M059J (cell line): Measurements from ENCODE around the gene KRT6C. TPM values are rescaled to one million over a fixed set of nuclear protein-coding genes. Genes with fewer than 3 reads are reported as not detected.
A peak's percentile ranks its signal among the peaks of the same experiment; 100 is the strongest.
"Not testable (repeated sequence)": the region's sequence is repeated elsewhere in the genome, so short reads cannot be mapped to it uniquely, and the experiment has no call there.

Experiments used
- DNase-seq: peaks from one replicate; pipeline ENCODE4 v3.0.0-alpha.2; 2012; ENCODE audit warnings: low read depth
- total RNA-seq: library from RNA; depleted of rRNA; stranded (reverse); fragments of >200 nt; shearing (Covaris generic); gene quantifications from 2 replicates; pipeline ENCODE4 v1.2.3, GENCODE V29; 2014

KRT6C gene
- total RNA-seq, 1 experiment from 2014 or later, result not detected

DNA sequence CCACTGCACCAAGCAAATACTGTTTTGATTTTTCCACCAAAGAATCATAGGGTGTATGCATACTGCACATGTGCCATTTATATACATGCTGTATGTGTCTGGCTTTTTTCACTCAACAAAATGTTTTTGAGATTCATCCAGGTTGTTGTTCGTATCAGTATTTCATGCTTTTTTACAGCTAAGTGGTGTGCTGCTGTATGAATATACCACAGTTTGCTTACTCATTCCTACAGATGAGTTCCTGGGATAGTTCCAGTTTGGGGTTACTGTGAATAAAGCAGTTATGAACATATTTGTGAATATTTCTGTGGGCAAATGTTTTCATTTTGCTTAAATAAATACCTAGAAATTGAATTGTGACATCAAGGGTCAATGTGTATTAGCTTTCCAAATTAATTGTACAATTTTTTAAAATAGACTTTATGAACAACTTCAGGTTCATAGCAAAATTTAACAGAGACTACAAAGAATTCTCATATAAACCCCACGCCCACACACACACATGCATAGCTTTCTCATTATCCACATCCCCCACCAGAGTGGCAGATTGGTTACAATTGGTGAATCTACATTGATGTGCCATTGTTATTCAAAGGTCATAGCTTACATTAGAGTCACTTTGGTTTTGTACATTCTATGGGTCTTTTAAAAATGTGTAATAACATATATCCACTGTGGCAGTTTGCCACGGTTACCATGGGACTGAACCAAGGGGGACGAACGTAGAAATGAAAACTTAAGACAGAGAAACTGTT, 26.4 kb upstream of the KRT6C start:
- no peak for DNase-seq

DNA sequence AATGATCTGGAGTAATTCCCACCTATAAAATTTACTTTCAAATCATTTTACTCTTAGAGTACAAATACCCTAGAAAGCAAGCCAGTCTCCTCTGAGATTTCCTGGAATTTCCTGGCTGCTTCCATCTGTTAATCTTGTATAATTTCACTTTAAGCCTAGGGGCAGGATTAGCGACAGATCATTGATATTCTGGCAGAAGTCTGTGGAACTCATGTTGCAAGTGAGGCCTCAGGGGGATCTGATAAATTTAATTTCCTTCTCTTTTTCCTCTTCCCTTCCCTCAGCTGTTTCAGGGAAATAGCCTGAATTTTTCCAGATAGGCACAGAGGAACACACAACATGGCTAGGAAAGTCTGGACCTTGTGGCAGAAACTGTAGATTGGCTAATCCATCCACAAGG, 25.3 kb upstream of the KRT6C start:
- DNase-seq, result no peak

DNA sequence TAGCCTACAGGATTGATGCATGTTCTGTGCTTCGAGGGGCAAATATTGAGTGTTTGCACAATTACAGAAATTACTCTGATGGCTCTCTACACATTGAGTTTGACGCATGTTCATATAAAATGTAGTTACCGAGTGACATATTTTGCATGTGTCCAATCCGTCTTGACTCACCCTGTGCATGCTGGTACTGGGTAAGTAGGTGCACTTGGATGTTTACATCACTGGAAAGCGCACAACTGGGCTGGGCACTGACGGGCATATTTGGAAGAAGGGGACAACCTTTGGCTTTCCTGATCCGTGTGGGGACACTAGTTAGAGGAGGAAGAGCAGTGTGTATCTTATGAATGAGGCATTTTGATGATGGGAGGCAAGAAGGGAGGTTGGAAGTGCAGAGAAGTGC, 24.4 kb upstream of the KRT6C start:
- DNase-seq, result no peak

DNA sequence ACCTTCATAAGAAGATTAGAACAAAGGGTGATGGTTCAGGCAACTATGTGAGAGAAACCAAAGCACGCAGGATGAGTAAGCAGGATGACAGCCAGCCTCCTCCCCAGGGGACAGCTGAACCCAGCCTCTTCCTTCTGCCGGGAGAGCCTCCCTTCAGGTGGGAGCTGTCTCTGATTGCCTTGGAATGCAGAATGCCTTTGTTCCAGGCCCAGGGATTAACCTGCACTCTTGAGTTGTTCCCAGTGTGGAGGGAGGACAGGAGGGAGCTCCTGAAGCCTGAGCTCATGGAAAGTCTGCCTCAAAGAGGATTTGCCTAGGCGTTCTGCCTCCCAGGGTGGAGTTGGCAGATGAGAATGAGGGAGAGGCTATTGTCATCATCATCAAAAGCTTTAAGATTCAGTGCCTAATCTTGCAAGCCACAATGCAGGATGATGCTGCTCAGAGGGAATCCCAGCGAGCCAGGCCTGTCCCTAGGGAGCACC, 23.0 kb upstream of the KRT6C start:
- peak; percentile 84 for DNase-seq

DNA sequence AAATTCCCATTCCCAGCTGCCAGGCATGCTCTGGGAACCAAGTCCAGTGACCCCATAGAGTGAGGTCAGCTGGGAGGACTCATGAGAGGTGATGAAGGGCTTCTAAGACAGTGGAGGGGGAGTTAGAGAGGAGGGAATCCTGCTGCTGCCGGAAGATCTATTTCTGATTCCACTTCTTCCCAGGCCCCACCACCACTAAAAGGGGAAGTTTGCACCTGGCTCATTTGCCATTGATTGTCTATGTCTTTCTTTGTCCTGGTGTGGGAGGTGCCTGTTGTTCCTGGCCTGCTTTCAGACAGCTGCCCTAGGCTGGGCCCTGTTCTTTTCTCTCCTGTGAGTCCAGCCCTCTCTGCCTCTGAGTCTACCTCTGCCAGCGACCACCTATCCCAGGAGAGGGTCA, 22.4 kb upstream of the KRT6C start:
- peak; percentile 4 for DNase-seq

DNA sequence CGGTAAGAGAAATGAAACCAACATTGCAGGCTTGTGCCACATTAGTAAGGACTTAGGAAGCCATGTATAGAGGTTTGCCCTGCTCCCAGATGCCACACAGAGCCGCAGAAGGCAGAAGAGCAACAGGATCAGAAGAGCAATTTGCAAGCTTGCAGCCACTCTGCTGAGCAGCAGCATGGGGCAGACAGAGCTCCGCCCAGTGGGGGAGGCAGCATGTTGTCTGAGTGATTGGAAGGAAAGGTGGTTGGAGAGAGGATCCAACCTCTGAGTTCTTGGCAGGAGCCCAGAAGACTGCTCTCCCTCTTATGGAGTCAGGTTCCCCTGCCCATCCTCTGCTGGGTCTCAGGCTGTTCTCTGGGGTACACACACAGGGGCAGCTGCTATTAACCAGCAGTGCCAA, 21.8 kb upstream of the KRT6C start:
- peak; percentile 32 for DNase-seq

DNA sequence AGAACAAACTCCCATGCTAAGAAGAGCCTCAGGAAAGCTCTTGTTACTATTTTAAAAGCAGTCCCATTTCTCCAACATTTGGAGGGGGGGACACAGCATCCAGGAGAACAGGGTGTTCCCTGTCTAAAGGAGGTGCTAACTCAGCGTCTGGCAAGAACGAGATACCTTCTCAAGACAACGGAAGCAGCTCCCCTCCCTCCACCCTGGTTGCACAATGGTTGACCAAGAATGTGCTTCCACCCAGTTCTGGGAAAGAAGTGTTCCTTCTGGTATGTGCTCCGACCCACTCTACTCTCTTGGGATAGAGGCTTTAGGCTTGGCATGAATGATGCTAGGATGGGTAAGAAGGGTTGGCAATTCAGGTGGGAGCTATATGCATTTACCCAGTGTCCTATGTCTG, 20.9 kb upstream of the KRT6C start:
- DNase-seq, result peak; percentile 6

DNA sequence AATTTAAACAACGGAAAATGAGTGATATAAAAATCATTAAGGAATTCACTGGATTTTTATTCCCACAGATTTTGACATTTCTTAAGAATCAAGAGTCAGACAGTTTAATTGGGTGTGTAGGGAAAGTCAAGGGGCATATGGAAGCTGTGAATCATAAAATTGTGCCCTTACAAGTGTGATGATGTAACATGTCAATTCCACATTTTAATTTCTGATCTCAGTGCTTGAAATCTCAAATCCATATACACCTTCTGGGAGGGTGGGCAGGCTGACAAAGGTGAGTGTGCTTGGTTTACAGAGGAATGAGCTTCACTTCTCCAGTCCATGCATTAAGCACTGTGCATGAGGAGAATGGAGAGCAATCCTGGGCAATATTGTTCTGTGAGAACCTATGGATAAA, 20.5 kb upstream of the KRT6C start:
- no peak for DNase-seq

DNA sequence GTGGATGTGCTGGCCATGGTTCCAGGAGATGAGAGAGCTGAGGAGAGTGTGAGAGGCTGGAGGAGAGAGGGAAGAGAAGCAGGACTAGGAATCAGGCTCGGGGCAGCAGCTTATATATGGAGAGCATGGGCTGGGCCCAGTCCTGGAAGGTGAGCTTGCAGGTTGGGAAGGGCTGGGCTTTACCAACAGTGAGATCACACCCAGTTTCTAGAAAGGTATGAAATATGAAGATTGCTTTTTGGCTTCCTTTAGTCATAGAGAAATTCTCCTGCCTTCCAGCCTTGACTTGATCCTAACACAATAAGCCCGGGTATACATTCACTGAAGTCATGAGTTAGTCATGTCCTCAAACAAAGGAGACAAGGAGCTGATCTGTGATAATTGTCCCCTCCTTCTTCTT, 19.6 kb upstream of the KRT6C start, which contains the start of gene KRT6A:
KRT6A (minus strand) TSS at position 86 of the 400 bp plus-strand sequence; CDS start at position 17, 69 bp downstream.
- no peak for DNase-seq

DNA sequence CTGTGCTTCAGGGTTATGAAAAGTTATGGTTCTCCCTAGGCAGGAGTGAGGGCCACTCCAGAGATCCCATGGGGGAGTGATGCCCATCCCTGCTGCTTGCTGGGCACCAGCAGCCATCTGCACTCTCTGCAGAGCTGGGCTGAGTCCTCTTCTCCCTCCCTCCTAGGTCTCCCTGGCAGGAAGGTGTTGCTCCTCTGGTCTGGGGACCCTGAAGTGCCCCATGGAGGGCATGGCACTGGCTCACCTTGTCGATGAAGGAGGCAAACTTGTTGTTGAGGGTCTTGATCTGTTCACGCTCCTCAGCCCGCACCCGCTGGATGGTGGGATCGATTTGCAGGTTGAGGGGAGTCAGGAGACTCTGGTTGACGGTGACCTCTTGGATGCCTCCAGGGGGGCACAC, 18.8 kb upstream of the KRT6C start:
- not testable (repeated sequence) for DNase-seq

DNA sequence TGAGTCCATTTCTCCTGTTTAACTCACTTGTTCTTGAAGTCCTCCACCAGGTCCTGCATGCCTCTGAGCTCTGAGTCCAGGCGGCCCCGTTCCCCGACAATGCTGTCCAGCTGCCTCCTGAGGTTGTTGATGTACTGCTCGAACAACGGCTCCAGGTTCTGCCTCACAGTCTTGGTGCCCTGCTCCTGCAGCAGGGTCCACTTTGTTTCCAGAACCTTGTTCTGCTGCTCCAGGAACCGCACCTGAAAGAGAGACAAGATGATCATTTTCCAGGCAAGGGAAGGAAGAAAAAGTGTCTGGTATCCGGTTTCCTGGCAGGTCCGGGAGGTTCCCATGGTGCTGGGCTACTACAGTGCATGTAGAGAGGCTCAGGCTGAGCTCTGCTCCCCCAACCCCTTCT, 17.9 kb upstream of the KRT6C start:
- DNase-seq, result not testable (repeated sequence)

DNA sequence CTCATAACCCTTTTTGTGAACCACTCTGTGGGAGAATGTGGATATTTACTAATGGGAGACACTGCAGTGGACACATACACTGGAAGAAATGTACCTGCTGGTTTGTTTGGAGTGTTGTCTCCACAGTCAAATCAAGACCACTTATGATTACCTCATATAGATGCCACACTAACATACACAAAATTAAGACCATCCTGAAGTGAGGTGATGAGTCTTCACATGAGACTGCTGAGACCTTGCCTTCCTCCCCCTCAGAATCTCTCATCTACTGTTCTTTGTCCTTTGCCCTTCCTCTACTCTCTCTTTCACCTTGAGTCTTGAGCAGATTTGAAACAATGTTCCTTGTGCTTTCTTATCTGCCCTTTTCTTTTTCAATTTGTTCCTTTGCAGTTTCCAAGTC, 15.1 kb upstream of the KRT6C start:
- no peak for DNase-seq

DNA sequence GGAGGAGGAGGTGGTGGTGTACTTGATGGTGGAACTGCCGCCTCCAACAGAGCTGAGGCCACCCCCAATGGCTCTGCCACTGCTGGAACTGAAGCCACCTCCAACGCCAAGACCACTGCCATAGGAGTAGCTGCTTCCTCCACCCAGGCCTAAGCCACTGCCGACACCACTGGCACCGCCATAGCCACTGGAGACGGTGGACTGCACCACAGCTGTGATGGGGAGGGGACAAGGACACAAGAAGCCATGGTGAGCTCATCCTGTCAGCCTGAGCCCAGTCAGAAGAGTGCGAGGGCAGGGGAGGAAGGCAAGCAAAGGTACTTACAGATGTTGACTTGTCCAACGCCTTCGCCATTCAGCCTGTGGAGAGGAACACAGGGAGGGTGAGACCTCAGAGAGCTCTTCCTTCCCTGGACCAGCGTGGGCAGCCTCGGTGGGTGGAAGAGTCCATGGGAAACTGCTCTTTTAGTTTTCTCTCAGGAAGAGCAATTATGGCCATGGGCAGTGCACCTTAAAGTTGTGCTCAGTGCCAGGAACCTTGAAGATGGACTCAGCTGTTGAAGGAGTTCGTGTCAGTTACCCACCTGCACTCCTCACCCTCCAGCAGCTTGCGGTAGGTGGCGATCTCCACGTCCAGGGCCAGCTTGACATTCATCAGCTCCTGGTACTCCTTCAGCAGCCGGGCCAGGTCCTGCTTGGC, 14.3 kb upstream of the KRT6C start:
- not testable (repeated sequence) for DNase-seq

DNA sequence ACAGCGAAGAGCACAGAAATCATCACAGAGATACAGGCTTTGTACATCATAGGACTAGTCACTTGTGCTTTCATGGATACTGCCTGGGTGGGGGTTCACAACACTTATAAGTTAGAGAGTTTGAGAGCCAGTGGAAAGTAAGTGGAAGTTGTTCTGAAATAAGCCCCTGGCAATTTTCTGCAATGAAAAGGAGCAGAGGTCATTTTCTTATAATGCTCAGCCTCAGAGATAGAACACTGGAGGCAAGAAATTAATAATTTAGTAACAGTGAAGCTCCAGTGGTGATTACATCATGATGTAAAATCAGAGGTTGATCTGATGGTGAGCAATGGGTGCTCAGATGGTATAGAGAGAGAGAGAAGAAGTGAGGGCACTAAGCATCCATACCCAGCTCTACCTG, 13.6 kb upstream of the KRT6C start:
- no peak for DNase-seq

DNA sequence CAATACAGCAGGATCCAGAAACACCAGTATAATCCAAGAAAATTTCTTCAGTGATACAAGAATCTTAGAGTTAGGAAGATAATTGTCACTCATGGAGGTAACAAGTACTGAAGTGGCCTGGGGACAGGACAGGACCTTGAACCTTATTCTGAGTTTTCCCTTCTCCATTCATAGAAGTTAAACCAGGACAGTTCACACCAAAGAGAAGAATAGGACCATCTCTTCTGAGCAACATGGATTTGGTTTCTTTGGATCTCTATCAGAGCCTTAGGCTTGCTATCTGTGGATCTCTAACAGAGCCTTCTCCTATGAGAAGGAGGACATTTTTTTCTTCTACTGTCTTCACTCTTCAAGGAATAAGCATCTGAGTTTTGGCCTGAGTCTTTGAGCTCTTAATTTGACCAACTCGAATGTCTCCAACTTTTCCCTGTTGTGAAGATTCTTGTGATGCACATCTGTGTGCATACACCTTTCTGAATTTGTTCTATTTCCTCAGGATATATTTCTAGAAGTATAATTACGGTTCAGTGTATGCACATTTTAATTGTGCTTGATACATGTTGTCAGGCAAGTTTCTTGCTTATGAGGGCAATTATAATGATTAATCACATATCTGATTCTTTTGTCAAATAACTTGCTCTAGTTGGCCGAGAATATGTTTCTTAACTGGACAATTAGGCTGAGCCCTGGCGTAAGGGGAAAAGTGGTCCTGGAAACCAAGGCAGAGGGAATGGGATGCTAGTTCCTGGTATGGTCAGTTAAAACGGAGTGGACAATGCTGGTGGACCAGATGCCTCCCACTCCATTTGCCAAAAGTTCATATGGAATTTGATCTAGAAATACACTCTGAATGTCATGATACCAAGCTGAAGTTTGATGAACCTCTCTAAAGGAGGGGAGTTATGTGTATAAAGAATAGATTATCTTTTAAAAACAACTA, 12.8 kb upstream of the KRT6C start:
- no peak for DNase-seq

DNA sequence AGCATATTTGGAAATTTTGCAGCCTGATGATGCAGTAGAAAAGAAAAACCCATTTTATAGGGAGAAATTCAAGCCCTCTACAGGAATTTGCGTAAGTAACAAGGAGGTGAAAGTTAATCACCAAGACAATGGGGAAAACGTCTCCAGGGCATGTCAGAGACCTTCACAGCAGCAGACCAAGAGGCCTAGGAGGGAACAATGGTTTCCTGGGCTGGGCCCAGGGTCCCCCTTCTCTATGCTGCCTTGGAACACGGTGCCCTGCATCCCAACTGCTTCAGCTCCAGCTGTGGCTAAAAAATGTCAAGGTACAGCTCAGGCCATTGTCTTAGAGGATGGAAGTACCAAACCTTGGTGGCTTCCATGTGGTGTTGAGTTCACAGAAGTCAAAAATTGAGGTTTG, 6.5 kb upstream of the KRT6C start:
- no peak for DNase-seq

DNA sequence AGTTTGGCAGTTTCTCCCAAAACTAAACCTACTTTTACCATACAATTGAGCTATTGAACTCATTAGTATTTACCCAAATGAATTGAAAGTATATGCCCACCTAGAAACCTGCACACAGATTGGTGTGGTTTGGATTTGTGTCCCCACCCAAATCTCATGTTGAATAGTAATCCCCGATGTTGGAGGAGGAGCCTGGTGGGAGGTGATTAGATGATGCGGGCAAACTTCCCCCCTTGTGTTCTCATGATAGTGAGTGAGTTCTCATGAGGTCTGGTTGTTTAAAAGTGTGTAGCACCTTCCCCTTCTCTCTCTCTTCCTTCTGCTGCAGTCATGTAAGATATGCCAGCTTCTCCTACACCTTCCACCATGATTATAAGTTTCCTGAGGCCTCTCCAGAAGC, 4.0 kb upstream of the KRT6C start:
- DNase-seq, result no peak

DNA sequence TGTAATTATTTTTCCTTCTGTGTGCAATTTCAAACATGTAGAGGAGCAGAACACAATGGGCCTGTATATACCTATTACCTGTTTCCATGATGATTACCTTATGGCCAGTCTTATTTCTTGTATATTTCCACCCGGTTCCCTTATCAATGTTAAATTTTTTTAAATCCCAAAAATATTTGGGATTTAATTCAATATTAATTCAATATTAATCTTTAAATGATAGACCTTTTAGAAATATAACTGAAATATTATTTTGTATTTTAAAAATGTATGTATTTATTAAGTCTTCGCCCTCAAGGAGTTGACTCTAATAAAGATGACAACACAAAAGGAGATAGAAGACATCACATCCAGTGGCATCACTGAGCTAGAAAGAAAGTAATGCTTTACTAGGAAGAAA, 607 bp upstream of the KRT6C start:
- no peak for DNase-seq

DNA sequence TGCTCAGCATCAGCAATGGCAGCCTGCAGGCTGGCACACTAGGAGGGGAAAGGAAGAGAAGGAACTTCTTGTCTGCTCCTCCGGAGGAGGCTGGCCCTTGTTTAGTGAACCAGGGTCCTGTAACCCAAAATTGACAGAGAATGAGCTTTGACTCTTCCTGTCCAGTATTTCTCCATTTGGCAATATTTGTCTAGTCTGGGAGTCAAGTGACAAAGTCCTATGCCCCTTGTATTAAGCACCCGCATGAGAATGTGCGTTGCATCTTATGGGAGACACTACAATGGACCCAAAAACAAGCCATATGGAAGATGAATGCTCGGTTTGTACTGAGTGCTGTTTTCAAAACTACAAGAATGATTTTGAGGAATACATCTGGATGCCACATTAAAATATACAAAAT, 3.8 kb downstream of the KRT6C start:
- no peak for DNase-seq

DNA sequence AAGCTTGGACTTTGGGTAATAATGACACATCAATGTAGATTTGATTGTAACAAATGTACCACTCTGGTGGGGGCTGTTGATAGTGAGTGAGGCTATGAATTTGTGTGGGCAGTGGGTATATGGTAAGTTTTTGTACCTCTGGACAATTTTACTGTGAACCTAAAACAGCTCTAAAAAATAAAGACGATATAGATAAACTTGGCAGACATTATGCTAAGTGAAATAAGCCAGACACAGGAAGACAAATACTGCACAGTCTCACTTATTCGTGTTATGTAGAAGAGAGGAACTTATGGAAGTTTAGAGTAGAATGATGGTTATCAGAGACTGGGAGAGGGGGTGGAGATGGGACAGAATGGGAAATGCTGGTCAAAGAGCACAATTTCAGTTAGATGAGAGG, 8.7 kb downstream of the KRT6C start:
- no peak for DNase-seq

DNA sequence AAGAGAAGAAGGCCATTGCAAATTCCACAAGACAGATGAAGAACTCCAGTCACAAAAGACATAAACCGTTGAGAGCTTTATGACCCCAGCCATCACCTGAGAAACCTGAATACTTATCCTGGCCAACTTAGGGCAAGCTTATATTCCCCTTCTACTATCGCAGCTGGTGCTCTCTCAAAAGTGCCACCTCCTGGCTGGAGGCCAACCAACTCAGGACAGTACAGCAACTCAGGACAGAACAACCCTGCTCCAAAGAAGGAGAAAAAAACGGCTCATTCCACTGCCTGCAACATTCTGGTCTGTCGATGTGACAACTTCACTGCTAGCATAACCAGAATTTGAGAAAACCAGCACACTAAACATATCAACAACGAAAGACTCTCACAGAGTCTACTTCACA, 11.9 kb downstream of the KRT6C start:
- DNase-seq, result no peak

DNA sequence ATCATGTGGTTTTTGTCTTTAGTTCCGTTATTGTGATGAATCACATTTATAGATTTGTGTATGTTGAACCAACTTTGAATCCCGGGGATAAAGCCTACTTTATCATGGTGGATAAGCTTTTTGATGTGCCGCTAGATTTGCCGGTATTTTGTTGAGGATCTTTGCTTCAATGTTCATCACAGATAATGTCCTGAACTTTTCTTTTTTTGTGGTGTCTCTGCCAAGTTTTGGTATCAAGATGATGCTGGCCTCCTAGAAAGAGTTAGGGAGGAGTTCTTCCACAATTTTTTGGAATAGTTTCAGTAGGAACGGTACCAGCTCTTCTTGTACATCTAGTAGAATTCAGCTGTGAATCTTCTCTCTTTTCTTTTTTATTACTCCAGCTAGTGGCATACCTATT, 14.7 kb downstream of the KRT6C start:
- no peak for DNase-seq
